HUDEP-2 (cell line): ENCODE results near the gene ZFP91.

ENCODE experiments used
- DNase-seq, 76 experiments: peaks; one replicate each; lab custom pipeline; 2025; ENCODE audit not compliant: unreplicated experiment in 76 of 76; lab: John Stamatoyannopoulos, UW

Gene ZFP91

DNA sequence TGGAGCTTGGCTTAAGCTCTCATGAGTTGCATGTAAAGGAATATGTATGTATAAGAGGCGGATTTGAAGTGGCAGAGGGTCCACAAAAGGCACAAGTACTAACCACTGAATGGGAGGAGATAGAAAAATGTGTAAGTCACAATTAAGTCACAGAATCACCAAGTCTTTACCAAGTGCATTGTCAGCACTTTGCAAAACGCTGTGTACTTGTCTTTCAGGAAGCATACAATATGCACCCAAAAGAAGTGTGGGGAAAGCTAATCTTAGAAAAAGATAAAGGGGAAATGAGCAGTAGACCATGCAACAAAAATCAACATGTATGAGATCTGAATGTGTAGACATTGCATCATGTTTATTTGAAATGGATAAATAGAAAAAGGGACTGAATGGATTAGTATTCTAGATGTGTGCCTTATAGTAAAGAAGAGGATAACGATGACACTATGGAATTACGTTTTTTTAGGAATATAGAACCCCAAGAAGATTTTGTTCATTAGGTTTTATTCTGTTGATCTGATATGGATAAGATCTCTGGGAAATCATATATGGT lies 48.1 kb downstream of the ZFP91 start:
- DNase-seq: no peak

DNA sequence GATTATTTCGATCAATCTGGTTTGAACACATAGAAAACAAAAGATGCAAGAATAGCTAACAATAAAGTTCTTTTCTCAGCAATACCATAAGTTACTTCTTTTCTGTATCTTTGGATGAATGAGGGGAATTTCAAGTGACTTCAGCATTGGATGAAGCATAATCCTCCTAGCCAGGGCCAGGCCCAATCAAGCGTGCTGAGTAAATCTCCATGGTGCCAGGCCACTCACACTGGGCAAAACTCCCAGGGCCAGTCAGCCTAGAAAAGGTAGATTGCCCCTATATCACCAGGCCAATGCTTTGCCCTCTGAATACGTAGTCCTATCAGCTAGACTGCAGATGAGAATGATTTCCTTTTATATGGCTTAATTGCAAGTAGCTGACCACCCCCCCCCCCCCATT lies 49.6 kb downstream of the ZFP91 start:
- DNase-seq: peak in 9 of 76 experiments; percentile 1 to 20 (median 10)

DNA sequence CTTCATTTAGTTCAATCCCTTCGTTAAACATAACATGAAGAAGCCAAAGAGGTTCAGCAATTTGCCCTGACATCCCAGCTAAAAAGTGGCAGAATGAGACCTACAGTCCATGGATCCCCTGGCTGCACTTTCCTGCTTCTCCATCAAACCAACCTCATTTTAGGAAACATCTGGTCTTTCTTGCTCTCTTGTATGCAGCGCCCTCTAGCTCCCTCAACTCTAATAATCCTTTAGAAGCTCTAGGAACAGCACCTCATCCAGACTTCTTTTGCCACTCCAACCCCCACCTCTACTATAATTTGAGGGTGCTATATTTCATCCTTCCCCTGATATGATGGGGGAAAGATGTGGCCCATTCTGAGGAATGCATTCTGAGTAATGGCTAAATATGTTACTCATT lies 51.0 kb downstream of the ZFP91 start:
- DNase-seq: peak in 21 of 76 experiments; percentile 6 to 51 (median 25)

DNA sequence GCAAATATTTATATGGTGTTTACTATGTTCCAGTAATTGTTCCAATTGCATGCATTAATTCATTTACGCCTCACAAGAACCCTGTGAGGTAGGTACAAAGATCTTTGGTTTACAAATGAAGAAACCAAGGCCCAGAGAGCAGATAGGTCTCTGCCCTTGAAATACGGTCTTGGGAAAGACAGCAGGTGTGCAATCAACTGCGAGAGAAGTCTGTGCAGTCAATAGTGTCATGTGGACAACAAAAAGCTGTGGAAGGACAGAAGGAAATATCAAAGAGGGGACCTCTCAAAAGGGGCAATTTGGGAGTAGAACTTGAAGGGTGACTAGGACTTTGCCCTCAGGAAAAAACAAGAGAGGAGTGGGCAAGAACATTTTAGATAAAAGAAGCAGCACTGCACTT lies 52.5 kb downstream of the ZFP91 start:
- DNase-seq: no peak

DNA sequence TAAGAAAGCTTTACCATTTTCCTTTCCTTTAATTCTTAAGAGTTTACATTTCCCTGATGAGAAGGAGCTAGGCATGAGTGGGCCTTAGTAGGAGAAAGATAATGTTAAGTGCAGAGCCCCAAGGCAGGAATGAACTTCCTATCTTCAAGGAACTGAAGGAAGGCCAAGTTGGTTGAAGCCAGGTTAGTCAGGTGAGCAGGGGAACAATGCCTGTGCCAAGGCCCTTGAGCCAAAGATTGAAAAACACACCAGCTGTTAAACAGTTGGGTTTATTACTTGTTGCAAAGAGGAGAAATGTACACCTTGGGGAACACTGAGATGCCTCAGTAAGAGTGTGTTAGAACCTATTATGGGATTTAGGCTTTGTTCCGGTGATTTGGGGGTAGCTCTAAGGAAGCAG lies 53.6 kb downstream of the ZFP91 start:
- no peak for DNase-seq

DNA sequence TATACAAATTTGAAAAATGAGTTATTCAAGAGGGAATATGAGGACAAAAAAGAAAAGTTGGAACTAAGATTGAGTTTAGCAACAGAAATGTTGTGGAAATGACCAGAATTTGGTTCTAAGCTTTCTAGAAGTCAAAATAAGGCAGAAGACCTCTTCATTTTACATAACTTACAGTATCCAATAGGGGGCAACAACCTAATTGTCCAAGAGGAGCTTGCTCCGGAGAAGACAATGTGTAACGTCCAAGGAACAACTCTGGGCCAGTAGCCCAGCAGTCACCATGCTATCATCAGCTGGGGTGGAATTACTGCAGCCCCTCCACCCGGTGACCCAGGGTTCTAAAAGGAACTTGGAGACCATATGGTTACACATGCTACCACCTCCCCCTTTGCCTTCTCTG lies 57.7 kb downstream of the ZFP91 start:
- DNase-seq: no peak

DNA sequence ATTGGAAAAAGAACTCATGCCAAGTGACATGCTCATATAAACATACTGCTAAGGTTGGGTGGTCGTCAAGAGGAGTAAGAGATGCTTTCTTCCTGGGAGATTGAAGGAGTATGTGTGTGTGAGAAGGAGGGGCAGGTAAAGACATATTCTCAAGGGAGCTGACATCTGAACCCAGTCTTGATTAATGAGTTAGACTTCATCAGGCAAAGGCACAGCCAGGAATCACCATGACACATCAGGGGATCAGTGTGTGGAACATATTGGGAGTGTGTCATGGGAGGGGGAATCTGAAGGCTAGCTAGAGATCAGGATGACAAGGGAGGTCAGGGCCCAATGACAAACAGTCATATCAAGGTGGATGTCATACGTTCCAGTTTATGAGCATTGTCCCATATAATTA lies 58.5 kb downstream of the ZFP91 start:
- no peak for DNase-seq

DNA sequence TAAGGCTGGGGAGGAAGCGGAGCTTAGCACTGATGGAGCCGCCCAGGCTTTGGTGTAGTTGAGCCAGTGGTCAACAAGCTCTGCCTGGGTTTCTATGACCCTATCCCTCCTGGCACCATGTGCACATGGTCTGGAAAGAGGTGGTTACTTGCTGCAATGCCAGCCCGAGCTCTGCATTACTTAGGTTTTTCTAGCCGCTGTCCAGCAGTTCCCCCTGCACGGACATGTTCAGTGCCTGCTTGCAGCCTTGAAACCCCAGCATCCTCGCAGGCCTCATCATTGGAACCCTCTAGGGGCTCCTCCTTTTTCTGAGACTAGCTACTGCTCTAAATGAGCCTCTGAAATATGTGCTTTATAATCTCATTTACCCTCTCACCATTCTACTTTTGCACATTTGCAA lies 60.2 kb downstream of the ZFP91 start:
- DNase-seq: no peak

DNA sequence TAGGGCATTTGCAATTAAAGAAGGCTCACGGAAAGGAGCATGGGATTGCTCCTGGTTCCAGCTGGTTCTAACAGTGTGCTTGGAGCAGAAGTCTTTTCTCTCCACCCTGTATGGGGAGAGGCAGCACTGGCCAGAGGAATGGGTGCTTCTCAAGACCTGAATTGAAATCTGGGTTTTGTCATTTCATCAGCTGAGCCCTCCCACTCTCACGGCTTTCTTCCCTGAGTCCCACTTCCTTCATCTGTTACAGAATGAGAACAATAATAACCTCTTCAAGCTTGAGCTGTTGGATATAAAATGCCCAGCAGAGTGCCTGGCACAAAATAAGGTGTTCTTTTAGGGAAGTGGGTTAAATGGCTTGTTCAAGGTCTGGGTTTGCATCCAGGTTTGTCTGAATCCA lies 60.8 kb downstream of the ZFP91 start:
- no peak for DNase-seq

DNA sequence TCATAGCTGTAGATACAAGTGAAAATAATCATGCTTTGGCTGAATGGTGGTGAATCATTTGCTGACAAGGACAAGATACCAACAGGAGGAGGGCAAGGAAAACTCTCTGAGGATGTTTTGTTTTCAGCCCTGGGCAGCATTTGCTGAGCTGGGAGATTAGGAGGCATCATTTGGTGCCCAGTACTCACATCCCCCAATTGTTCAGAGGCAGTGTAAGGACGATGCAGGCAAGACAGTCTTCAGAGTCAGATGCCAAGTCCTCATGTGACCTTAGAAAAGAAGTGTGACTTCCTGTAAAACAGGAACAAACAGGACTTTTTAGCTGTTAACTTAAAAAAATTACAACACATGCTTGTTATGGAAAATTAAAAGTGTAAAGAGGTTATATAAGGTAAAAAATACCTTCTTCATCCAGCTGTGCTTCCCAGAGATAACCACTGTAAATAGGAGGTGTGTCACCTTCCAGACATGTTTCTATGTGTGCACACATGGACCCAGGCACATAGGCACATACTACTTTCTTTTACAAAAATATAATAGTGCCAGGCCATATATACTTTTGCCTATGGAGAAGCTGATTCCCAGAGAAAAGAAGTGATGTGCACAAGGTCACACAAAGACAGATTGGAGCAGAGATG lies 61.6 kb downstream of the ZFP91 start:
- no peak for DNase-seq

DNA sequence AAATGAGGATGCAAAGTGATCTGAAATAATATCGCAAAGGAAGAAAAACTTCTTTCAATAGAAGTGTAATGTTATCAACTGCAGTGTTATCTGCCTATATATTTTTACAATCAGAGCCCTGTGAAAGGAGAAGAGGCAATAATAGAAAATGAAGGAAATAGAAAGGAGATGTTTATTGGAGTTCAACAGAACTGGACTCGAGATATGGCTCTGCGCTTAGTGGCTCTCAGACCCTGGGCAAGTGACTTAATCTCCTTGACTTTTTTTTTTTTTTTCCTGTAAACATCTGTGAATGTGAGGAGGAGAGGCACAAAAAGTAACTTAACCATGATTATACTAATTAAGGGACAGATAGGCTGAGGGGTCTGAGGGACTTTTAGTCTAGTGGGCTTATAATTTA lies 62.5 kb downstream of the ZFP91 start:
- DNase-seq: no peak

DNA sequence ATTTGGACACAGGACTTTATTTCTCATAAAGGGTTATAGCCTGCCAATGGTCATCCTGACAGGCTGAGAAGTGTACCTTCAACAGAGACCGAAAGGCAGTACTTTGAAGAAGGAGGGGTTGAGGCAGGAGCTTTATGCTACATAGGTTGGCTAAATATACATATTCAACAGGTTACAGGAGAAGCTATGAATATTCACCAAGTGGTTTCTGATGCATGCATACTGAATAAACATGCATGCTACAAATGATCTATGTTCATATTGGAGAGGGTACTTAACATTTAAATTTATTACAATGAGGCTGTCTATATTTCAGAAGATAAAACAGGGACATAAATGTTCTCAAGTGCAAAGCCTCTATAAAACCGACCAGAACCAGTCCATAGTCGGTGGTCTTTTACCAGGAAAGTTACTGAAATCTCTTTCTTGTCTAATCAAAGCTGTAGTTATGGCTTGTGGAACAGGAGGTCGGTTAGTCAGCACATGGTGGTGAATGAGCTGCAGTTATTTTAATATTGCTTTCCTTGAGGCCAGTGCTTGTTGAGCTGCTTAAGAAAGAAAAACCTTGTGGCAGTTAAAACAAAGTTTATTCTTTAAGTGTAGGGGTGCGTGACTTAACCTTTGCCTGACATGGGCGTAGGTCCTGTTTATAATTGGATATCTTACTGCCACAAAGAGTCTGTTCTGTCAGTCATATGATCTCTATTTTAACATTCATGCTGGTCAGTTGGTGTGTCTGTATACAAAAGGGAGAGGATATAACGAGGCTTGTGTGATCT lies 63.1 kb downstream of the ZFP91 start:
- peak in 4 of 76 experiments; percentile 2 to 25 (median 10) for DNase-seq

DNA sequence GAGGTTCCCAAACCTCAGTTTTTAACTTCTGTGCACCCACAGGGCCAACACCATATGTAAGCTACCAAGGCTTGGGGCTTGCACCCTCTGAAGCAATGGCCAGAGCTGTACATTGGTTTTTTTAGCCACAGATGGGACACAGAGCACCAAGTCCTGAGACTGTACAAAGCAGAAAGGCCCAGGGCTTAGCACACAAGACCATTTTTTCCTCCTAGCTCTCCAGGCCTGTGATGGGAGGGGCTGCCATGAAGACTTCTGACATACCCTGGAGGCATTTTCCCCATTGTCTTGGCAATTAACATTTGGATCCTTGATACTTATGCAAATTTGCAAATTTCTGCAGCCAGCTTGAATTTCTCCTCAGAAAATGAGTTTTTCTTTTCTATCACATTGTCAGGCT lies 67.0 kb downstream of the ZFP91 start:
- no peak for DNase-seq

DNA sequence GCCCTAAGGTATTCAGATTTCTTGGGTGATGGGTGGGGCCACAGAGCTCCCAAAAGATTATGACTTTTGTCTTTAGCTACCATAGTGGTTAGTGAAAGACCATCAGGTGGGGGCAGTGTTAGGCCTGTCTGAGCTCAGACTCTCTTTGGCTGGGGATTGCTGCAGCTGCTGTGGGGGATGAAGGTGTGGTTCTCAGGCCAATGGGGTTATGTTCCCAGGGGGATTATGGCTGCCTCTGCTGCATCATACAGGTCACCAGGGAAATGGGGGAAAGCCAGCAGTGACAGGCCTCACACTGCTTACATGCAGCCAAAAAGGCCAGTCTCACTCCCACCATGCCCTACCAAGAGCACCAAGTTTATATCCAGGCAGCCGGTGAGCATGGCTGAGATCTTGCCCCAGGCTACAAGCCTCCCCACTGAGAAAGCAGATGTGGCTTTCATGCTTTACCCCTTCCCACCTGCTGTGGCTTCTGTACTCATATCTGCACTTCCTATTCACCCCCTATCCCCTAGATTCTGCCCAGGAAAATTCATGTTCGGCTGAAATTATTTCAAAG lies 68.4 kb downstream of the ZFP91 start:
- DNase-seq: no peak

DNA sequence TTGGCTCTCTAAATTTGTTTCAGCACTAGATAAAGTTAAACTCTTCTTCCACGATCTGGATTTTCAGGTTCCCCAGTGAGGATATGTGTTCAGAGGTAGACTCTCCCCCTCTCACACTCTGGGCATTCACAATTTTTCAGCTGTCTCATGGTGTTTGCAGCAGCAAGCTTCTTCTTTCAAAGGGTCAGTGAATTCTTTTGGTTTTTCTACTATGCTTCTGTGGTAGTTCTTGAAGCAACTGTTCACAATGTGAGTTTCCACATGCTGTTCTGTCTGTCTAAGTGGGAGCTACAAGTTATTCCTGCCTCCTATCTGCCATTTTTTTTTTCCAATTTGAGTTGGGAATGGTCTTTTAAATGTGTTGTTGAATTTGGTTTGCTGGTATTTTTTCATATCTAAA lies 69.0 kb downstream of the ZFP91 start:
- DNase-seq: no peak

DNA sequence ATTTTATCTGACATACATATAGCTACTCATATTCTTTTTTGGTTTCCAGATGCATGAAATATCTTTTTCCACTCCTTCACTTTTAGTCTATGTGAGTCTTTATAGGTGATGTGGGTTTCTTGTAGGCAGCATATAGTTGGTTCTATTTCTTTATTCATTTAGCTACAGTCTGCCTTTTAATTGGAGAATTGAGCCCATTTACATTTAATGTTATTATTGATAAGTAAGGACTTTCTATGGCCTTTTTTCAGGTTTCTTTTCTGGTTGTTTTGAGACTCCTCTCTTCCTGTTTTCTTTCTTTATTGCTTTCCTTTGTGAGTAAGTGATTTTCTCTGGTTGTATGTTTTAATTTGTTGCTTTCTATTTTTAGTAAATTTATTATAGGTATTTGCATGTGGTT lies 70.8 kb downstream of the ZFP91 start:
- DNase-seq: no peak

DNA sequence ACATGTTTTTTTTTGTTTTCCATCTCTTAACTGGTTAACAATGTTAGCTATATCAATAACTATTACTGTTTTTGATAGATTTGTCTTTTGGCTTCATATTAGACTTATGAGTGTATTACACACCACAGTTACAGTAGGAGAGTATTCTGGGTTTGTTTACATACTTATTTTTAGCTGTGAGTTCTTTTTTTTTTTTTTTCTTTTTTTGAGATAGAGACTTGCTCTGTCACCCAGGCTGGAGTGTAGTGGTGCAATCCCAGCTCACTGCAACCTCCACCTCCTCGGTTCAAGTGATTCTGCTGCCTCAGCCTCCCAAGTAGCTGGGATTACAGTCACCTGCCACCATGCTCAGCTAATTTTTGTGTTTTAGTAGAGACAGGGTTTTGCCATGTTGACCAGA lies 71.6 kb downstream of the ZFP91 start:
- no peak for DNase-seq

DNA sequence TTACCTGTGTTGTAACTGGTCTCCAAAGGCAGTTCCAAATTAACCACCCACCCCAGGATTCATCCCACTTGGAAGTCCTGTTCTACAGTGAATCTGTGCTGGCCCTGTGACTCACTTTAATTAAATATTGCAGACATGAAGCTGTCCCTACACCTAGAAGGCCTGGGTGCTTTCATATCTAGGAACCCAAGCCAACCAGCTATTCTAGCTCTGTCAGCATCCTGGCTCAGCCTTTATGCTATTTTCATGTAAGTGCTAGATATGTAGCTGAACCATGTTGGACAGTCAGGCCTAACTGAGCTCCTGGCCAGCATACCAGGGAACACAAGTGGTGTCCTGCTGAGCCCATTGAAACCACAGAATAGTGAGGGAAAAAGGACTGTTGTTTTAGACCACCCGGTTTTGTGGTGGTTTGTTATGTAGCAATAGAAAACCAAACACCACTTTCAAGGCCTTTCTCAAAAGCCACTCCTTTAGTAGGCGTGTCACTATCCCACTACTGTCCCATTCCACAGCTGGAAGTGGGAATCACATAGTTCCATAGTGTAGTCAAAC lies 73.9 kb downstream of the ZFP91 start:
- no peak for DNase-seq

DNA sequence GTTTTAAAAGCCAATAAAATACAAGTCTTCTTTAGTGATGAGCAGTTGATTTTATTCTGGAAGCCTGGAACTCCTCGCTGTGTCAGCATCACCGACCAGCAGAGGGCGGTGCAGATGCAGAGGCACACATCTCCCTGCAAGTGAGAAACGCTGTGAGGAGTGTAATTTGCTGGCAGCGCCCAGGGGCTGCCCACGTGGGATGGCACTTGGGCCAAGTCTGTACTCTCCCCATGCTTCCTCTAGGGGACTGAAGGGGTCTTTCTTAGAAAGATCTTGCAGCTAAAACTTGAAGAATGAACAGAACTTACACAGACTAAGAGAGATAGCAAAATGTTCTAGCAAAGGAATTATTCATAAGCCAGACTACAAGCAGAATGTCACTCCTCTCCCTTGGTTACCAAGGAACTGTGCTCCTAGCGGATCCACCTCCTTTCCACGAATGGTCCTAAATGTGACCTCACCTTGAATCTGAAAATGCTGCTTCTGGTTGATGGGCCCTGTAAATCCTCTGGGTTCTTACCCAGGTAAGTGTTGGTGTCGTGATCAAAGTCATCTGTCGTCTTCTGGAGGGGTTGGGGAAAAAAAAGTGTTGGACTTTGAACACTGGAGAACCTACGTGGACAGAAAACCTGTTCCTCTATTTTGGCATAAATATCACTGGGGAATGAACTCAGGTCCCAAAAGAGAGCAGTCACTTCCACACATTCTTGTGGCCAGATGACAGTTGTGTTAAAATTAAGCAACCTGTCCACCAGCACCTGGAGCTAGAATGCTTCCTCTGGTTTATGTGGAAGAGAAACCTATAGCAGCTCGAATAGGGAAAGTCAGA lies 75.4 kb downstream of the ZFP91 start:
- peak in 70 of 76 experiments; percentile 5 to 80 (median 52) for DNase-seq

DNA sequence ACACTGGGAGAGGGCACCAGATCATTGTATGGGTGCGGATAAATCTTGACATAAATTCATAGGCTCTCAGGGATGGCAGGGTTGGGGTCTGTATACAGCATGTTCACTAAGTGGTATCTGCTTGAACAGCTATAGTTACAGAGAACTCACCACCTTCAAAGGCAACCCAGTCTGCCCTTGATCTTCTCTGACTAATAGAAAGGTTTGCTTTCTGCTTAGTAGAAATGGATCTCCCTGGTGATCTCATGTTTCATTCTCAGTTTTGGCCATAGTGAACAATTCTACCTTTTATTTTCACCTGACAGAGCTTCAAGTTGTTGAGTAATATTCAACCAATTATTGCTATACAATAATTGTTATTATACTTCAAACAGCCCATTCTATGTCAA lies 76.0 kb downstream of the ZFP91 start:
- no peak for DNase-seq

DNA sequence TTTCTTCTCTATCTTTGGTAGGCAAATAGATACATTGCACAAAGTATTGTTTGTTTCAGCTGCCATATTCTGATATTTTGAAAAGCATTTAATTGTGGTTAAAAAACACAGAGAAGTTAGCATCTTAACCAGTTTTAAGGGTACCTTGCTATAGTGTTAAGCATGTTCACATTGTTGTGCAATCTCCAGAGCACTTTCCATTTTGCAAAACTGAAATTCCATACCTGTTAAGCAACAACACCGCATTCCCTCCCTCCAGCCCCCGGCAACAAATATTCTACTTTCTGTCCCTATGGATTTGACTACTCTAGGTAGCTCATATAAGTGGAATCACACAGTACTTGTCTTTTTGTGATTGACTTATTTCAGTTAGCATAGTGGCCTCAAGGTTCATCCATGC lies 77.5 kb downstream of the ZFP91 start:
- no peak for DNase-seq
